NT2/D1 (cell line): ENCODE results near the gene IL17REL.
"Not testable (repeated sequence)": the region's sequence is repeated elsewhere in the genome, so short reads cannot be mapped to it uniquely, and the experiment has no call there.

Experiments used
- DNase-seq: peaks from one replicate; pipeline ENCODE4 v3.0.0-alpha.2; 2011; ENCODE audit warnings: low read depth, low spot score
- H3K27me3 ChIP-seq: 2 replicates; pipeline ENCODE4 v1.6.0; 2011; ENCODE audit warnings: mild to moderate bottlenecking; ENCODE audit not compliant: insufficient read length, insufficient read depth
- H3K36me3 ChIP-seq: 2 replicates; pipeline ENCODE4 v1.6.1; 2011; ENCODE audit warnings: mild to moderate bottlenecking, low read length, mixed read lengths; ENCODE audit not compliant: insufficient read depth, insufficient read length
- H3K4me1 ChIP-seq: 2 replicates; pipeline ENCODE4 v1.5.1; 2011; ENCODE audit not compliant: insufficient read depth, insufficient read length
- H3K4me3 ChIP-seq: 2 replicates; pipeline ENCODE4 v1.5.1; 2011; ENCODE audit warnings: low read depth; ENCODE audit not compliant: insufficient read length
- H3K9ac ChIP-seq: 2 replicates; pipeline ENCODE4 v1.6.0; 2011; ENCODE audit warnings: low read depth; ENCODE audit not compliant: insufficient read length
- H3K9me3 ChIP-seq: 2 replicates; pipeline ENCODE4 v1.5.1; 2011; ENCODE audit warnings: mild to moderate bottlenecking, low read length; ENCODE audit not compliant: insufficient read depth
- SUZ12 ChIP-seq: IDR thresholded peaks from 2 replicates; pipeline ENCODE4 v1.6.1; 2011; ENCODE audit not compliant: insufficient read length, insufficient read depth; ENCODE audit errors: extremely low read depth
- YY1 ChIP-seq: IDR thresholded peaks from 2 replicates; pipeline ENCODE4 v1.6.1; 2011; ENCODE audit not compliant: insufficient read length, insufficient read depth
- ZNF274 ChIP-seq: IDR thresholded peaks from 2 replicates; pipeline ENCODE4 v1.6.1; 2011; ENCODE audit warnings: mild to moderate bottlenecking, low read depth, low read length

Gene IL17REL

GRCh38 chr22:49948116-49948957 is 64.2 kb downstream of the IL17REL start:
- no peak overlapping the region for H3K4me3 ChIP-seq
- H3K36me3 ChIP-seq, result no peaks in the 10 kb centered on the region
- peaks cover 38% of the 10 kb centered on the region for H3K4me1 ChIP-seq
- no peaks in the 10 kb centered on the region for H3K27me3 ChIP-seq
- H3K9me3 ChIP-seq, result no peaks in the 10 kb centered on the region
- no peak for DNase-seq
- TF ChIP-seq SUZ12, result no peak
- TF ChIP-seq ZNF274, result no peak
- no peak for TF ChIP-seq YY1
- H3K9ac ChIP-seq, result peak overlapping the region; percentile 21

GRCh38 chr22:49947296-49947622 is 65.3 kb downstream of the IL17REL start:
- H3K9ac ChIP-seq, result peak overlapping the region; percentile 64

GRCh38 chr22:49946612-49947295 is 65.8 kb downstream of the IL17REL start:
- H3K9ac ChIP-seq, result peak overlapping the region; percentile 64
- DNase-seq, result no peak
- H3K4me1 ChIP-seq, result peaks cover 31% of the 10 kb centered on the region
- H3K27me3 ChIP-seq, result no peaks in the 10 kb centered on the region
- H3K9me3 ChIP-seq, result no peaks in the 10 kb centered on the region
- TF ChIP-seq YY1 (no peak), SUZ12 (no peak), ZNF274 (no peak)
- no peaks in the 10 kb centered on the region for H3K36me3 ChIP-seq
- peak overlapping the region; percentile 11 for H3K4me3 ChIP-seq

More at GRCh38 chr22:49947296-49947622, 65.3 kb downstream of the IL17REL start:
- no peaks in the 10 kb centered on the region for H3K36me3 ChIP-seq
- no peaks in the 10 kb centered on the region for H3K9me3 ChIP-seq
- H3K27me3 ChIP-seq, result no peaks in the 10 kb centered on the region
- TF ChIP-seq SUZ12, result no peak
- TF ChIP-seq YY1, result no peak
- TF ChIP-seq ZNF274, result no peak
- H3K4me3 ChIP-seq, result peak overlapping the region; percentile 11
- no peak for DNase-seq
- peaks cover 34% of the 10 kb centered on the region for H3K4me1 ChIP-seq

- not testable (repeated sequence) for H3K9me3 ChIP-seq, H3K9ac ChIP-seq, H3K4me3 ChIP-seq, DNase-seq, H3K36me3 ChIP-seq, H3K27me3 ChIP-seq
- H3K4me1 ChIP-seq, result peaks cover 22% of the 10 kb centered on the region
Observed at GRCh38 chr22:49945042-49945794, 67.3 kb downstream of the IL17REL start.
